Fibroblast of skin of left quadriceps (primary cell): ENCODE results near the gene MAP1A.
A peak's percentile ranks its signal among the peaks of the same experiment; 100 is the strongest.

ENCODE experiments used
- DNase-seq, 2 experiments: peaks; one replicate each; pipeline ENCODE4 v3.0.0-alpha.2; 2013; ENCODE audit warnings: low read depth in 2 of 2

The MAP1A gene

GRCh38 chr15:43511012-43511885, 6.2 kb upstream of the MAP1A start:
- DNase-seq: no peak

GRCh38 chr15:43513550-43513949, 3.9 kb upstream of the MAP1A start:
- DNase-seq: no peak

GRCh38 chr15:43514241-43515057, 3.0 kb upstream of the MAP1A start:
- no peak for DNase-seq

- DNase-seq: no peak
These were observed 1.7 kb upstream of the MAP1A start for GRCh38 chr15:43515741-43516140.

GRCh38 chr15:43516185-43516584, 1.2 kb upstream of the MAP1A start:
- no peak for DNase-seq

GRCh38 chr15:43516801-43517353, 531 bp upstream of the MAP1A start:
- peak; percentile 44 to 51 for DNase-seq

- DNase-seq: peak in 1 of 2 experiments; percentile 27
These were observed 871 bp downstream of the MAP1A start for GRCh38 chr15:43518197-43518761.

- DNase-seq: no peak
These were observed 1.8 kb downstream of the MAP1A start for GRCh38 chr15:43519196-43519595.

GRCh38 chr15:43520138-43520537, 2.7 kb downstream of the MAP1A start:
- no peak for DNase-seq

- no peak for DNase-seq
These were observed 4.0 kb downstream of the MAP1A start for GRCh38 chr15:43521419-43521818.

- no peak for DNase-seq
These were observed 4.8 kb downstream of the MAP1A start for GRCh38 chr15:43522247-43522646.

GRCh38 chr15:43523646-43524045, 6.2 kb downstream of the MAP1A start:
- no peak for DNase-seq

- no peak for DNase-seq
These were observed 6.9 kb downstream of the MAP1A start for GRCh38 chr15:43524254-43524845.

GRCh38 chr15:43525131-43525530, 7.7 kb downstream of the MAP1A start:
- DNase-seq: no peak

GRCh38 chr15:43526261-43526930, 9.0 kb downstream of the MAP1A start:
- DNase-seq: no peak

- no peak for DNase-seq
These were observed 9.8 kb downstream of the MAP1A start for GRCh38 chr15:43527016-43527801.

- no peak for DNase-seq
These were observed 10.6 kb downstream of the MAP1A start for GRCh38 chr15:43527802-43528541.

- DNase-seq: no peak
These were observed 11.2 kb downstream of the MAP1A start for GRCh38 chr15:43528542-43529007.

GRCh38 chr15:43529141-43529540, 11.7 kb downstream of the MAP1A start:
- no peak for DNase-seq
